Measurements from ENCODE around the gene TEX55.
"Not testable (repeated sequence)": the region's sequence is repeated elsewhere in the genome, so short reads cannot be mapped to it uniquely, and the experiment has no call there.

The TEX55 gene

GRCh38 chr3:119145500-119146167 lies at the start of gene TEX55:
TSS of gene TEX55 (plus strand) at chr3:119146165. CDS start at chr3:119146190, 25 bp downstream.
- no peak for DNase-seq (ENCODE audit: low read depth in 2 of 2)

- no peak for DNase-seq (ENCODE audit: low read depth in 2 of 2)
Measured at GRCh38 chr3:119098003-119098402, 48.0 kb upstream of the TEX55 start.

GRCh38 chr3:119098619-119099222 lies 47.2 kb upstream of the TEX55 start:
- DNase-seq (ENCODE audit: low read depth in 2 of 2): no peak

GRCh38 chr3:119099785-119100184 lies 46.2 kb upstream of the TEX55 start:
- no peak for DNase-seq (ENCODE audit: low read depth in 2 of 2)

GRCh38 chr3:119104031-119104430 lies 41.9 kb upstream of the TEX55 start:
- DNase-seq (ENCODE audit: low read depth in 2 of 2): no peak

GRCh38 chr3:119118330-119118729 lies 27.6 kb upstream of the TEX55 start:
- DNase-seq (ENCODE audit: low read depth in 2 of 2): not testable (repeated sequence)

GRCh38 chr3:119120480-119120879 lies 25.5 kb upstream of the TEX55 start:
- DNase-seq (ENCODE audit: low read depth in 2 of 2): no peak

GRCh38 chr3:119122350-119122749 lies 23.6 kb upstream of the TEX55 start:
- DNase-seq (ENCODE audit: low read depth in 2 of 2): no peak

- DNase-seq (ENCODE audit: low read depth in 2 of 2): no peak
Measured at GRCh38 chr3:119125342-119125741, 20.6 kb upstream of the TEX55 start.

- no peak for DNase-seq (ENCODE audit: low read depth in 2 of 2)
Measured at GRCh38 chr3:119125742-119126504, 20.0 kb upstream of the TEX55 start.

- not testable (repeated sequence) for DNase-seq (ENCODE audit: low read depth in 2 of 2)
Measured at GRCh38 chr3:119130291-119130690, 15.7 kb upstream of the TEX55 start.

- not testable (repeated sequence) for DNase-seq (ENCODE audit: low read depth in 2 of 2)
Measured at GRCh38 chr3:119132291-119132690, 13.7 kb upstream of the TEX55 start.

GRCh38 chr3:119139360-119139759 lies 6.6 kb upstream of the TEX55 start:
- DNase-seq (ENCODE audit: low read depth in 2 of 2): not testable (repeated sequence)

- no peak for DNase-seq (ENCODE audit: low read depth in 2 of 2)
Measured at GRCh38 chr3:119140466-119140865, 5.5 kb upstream of the TEX55 start.

GRCh38 chr3:119145128-119145499 lies 851 bp upstream of the TEX55 start:
- no peak for DNase-seq (ENCODE audit: low read depth in 2 of 2)

GRCh38 chr3:119146578-119147375 lies 812 bp downstream of the TEX55 start:
- no peak for DNase-seq (ENCODE audit: low read depth in 2 of 2)

- DNase-seq (ENCODE audit: low read depth in 2 of 2): no peak
Measured at GRCh38 chr3:119147494-119147893, 1.5 kb downstream of the TEX55 start.

- DNase-seq (ENCODE audit: low read depth in 2 of 2): no peak
Measured at GRCh38 chr3:119148493-119149180, 2.7 kb downstream of the TEX55 start.

- DNase-seq (ENCODE audit: low read depth in 2 of 2): no peak
Measured at GRCh38 chr3:119149484-119149883, 3.5 kb downstream of the TEX55 start.

- no peak for DNase-seq (ENCODE audit: low read depth in 2 of 2)
Measured at GRCh38 chr3:119156868-119157267, 10.9 kb downstream of the TEX55 start.

- no peak for DNase-seq (ENCODE audit: low read depth in 2 of 2)
Measured at GRCh38 chr3:119157971-119158370, 12.0 kb downstream of the TEX55 start.
